22Rv1 (cell line): Measurements from ENCODE around the gene ZNF683.

Experiments used
- ZFX ChIP-seq: fragments of 450-650 bp; IDR thresholded peaks from 2 replicates; pipeline ENCODE4 v1.6.1; 2017; ENCODE audit warnings: antibody characterized with exemption, borderline replicate concordance
- TF ChIP-seq, protein P1 (sequence below): fragments of 450-650 bp; IDR thresholded peaks from 2 replicates; pipeline ENCODE4 v1.5.1; 2017; ENCODE audit warnings: mild to moderate bottlenecking

DNA sequence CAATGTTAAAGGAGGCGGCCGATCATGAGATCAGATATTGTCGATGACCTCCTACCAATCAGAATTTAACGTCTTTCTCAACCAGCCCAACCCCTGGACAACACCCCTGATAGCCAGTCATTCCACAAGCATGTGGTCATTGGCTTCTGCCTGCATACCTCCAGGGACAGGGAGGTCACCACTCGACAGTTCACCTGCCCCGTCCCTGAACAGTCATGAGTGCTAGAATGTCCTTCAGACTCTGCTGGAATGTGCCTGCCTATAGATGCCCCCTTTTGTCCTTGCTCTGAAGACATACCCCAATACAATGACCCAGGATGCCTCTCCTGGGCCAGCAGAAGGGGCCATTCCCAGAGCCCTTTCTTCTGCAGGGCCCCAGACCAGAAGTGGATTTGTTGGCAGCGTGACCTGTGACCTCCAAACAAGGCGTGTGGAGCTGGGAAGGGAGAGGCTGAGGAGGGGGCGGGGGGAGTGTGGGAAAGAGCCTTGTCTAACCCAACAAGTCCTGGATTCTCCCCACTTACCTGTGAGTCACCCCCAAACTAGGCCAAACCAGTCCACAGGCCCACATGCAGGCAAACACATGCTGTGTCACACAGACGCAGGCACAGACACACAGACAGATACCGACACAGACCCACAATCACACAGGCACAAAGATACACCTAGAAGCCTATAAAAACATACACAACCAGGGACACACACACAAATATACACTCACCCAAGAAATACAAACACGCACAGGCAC is 20.8 kb downstream of the ZNF683 start:
- TF ChIP-seq, protein P1, sequence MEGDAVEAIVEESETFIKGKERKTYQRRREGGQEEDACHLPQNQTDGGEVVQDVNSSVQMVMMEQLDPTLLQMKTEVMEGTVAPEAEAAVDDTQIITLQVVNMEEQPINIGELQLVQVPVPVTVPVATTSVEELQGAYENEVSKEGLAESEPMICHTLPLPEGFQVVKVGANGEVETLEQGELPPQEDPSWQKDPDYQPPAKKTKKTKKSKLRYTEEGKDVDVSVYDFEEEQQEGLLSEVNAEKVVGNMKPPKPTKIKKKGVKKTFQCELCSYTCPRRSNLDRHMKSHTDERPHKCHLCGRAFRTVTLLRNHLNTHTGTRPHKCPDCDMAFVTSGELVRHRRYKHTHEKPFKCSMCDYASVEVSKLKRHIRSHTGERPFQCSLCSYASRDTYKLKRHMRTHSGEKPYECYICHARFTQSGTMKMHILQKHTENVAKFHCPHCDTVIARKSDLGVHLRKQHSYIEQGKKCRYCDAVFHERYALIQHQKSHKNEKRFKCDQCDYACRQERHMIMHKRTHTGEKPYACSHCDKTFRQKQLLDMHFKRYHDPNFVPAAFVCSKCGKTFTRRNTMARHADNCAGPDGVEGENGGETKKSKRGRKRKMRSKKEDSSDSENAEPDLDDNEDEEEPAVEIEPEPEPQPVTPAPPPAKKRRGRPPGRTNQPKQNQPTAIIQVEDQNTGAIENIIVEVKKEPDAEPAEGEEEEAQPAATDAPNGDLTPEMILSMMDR = no peak
- no peak for TF ChIP-seq ZFX
